Esophagus muscularis mucosa (tissue), 4 donors: ENCODE measurements around the gene CHPF2. TPM values are rescaled to one million over a fixed set of nuclear protein-coding genes. Genes with fewer than 3 reads are reported as not detected.

Experiments used
- DNase-seq: peaks from one replicate; pipeline ENCODE4 v3.0.0-alpha.2; 2017; ENCODE audit errors: extremely low spot score
- H3K27ac ChIP-seq, 4 donors: fragments of 200-600 bp; sonication (generic); replicated peaks in 1 of 4; 1 replicate in 3 of 4; 2 replicates in 1 of 4; pipeline ENCODE4 v1.5.1; 2016 to 2019; ENCODE audit warnings: mild to moderate bottlenecking in 1 of 4
- H3K27me3 ChIP-seq, 4 donors: fragments of 200-600 bp; sonication (generic); one replicate each; pipeline versions ENCODE4 v1.5.1 to v1.6.0; 2016 to 2019
- H3K36me3 ChIP-seq, 4 donors: fragments of 200-600 bp; sonication (generic); one replicate each; pipeline ENCODE4 v1.5.1; 2016 to 2019
- H3K4me1 ChIP-seq, 4 donors: fragments of 200-600 bp; sonication (generic); one replicate each; pipeline ENCODE4 v1.5.1; 2016 to 2019
- H3K4me3 ChIP-seq, 4 donors: fragments of 200-600 bp; sonication (generic); 1 replicate in 2 of 4; 2 replicates in 2 of 4; pipeline ENCODE4 v1.5.1; 2016 to 2019; ENCODE audit warnings: mild to moderate bottlenecking in 4 of 4, moderate library complexity in 1 of 4
- H3K9me3 ChIP-seq, 4 donors: fragments of 200-600 bp; sonication (generic); 1 replicate in 3 of 4; 2 replicates in 1 of 4; pipeline ENCODE4 v1.5.1; 2016 to 2019
- CTCF ChIP-seq, 3 experiments: fragments of 200-600 bp in 2 of 3; fragments of 450-650 bp in 1 of 3; sonication (generic) in 2 of 3; IDR thresholded peaks; one replicate each; pipeline ENCODE4 v1.5.1; 2017 to 2019; ENCODE audit warnings: antibody characterized with exemption in 3 of 3, mild to moderate bottlenecking in 2 of 3, moderate library complexity in 1 of 3
- EP300 ChIP-seq: sonication (generic); formaldehyde crosslinking; IDR thresholded peaks from one replicate; pipeline ENCODE4 v1.6.1; 2017; ENCODE audit warnings: antibody characterized with exemption
- POLR2A ChIP-seq: fragments of 450-650 bp; IDR thresholded peaks from one replicate; pipeline ENCODE4 v1.6.1; 2017; ENCODE audit warnings: antibody characterized with exemption, moderate library complexity, mild to moderate bottlenecking, low read depth
- POLR2AphosphoS5 ChIP-seq, 2 donors: sonication (generic); formaldehyde crosslinking; IDR thresholded peaks; one replicate each; pipeline ENCODE4 v1.6.1; 2017; ENCODE audit warnings: antibody characterized with exemption in 2 of 2
- WGBS: methylation state at CpG from one replicate; pipeline ENCODE4 v1.1.5; 2018; 5-methylcytosine and 5-hydroxymethylcytosine counted together
- intact Hi-C: fragments of 100-400 bp; cut with DNase I; formaldehyde crosslinking; loops from one replicate; pipeline ENCODE4 v1.15.1; 2023
- total RNA-seq, 4 donors: library from RNA; depleted of rRNA; stranded (reverse); fragments of >200 nt; gene quantifications; one replicate each; pipeline versions ENCODE4 v1.1.0 to v1.2.1, GENCODE V29; 2016

The CHPF2 gene, protein sequence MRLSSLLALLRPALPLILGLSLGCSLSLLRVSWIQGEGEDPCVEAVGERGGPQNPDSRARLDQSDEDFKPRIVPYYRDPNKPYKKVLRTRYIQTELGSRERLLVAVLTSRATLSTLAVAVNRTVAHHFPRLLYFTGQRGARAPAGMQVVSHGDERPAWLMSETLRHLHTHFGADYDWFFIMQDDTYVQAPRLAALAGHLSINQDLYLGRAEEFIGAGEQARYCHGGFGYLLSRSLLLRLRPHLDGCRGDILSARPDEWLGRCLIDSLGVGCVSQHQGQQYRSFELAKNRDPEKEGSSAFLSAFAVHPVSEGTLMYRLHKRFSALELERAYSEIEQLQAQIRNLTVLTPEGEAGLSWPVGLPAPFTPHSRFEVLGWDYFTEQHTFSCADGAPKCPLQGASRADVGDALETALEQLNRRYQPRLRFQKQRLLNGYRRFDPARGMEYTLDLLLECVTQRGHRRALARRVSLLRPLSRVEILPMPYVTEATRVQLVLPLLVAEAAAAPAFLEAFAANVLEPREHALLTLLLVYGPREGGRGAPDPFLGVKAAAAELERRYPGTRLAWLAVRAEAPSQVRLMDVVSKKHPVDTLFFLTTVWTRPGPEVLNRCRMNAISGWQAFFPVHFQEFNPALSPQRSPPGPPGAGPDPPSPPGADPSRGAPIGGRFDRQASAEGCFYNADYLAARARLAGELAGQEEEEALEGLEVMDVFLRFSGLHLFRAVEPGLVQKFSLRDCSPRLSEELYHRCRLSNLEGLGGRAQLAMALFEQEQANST
- 10 to 100 TPM; 23.7 to 39.4 (median 26.8) TPM for total RNA-seq

GRCh38 chr7:151232091-151232916, at the start of gene CHPF2:
TSS of gene CHPF2 (plus strand) at chr7:151232483. CDS start at chr7:151234012, 1,529 bp downstream.
- Histone ChIP-seq H3K27me3 (no peaks in the 10 kb centered on the region), H3K36me3 (peaks cover 0 to 30% (median 28%) of the 10 kb centered on the region in 4 donors), H3K9me3 (no peaks in the 10 kb centered on the region), H3K4me3 (peak within 1 kb of the TSS; percentile 66 to 99 (median 93)), H3K4me1 (peaks cover 31 to 50% (median 35%) of the 10 kb centered on the region in 4 donors), H3K27ac (peak within 1 kb of the TSS; percentile 80 to 87 (median 85))
- TF ChIP-seq EP300 (no peak), CTCF (IDR thresholded peaks at IDR 0.05) (no peak), POLR2AphosphoS5 (IDR thresholded peaks at IDR 0.05) (peak; percentile 86 to 93), POLR2A (peak; percentile 80)
- intact Hi-C loops, result no loop called here
- WGBS, result 0% methylated on average over 47 of the region's 79 CpGs
- peak; percentile 97 for DNase-seq

DNA sequence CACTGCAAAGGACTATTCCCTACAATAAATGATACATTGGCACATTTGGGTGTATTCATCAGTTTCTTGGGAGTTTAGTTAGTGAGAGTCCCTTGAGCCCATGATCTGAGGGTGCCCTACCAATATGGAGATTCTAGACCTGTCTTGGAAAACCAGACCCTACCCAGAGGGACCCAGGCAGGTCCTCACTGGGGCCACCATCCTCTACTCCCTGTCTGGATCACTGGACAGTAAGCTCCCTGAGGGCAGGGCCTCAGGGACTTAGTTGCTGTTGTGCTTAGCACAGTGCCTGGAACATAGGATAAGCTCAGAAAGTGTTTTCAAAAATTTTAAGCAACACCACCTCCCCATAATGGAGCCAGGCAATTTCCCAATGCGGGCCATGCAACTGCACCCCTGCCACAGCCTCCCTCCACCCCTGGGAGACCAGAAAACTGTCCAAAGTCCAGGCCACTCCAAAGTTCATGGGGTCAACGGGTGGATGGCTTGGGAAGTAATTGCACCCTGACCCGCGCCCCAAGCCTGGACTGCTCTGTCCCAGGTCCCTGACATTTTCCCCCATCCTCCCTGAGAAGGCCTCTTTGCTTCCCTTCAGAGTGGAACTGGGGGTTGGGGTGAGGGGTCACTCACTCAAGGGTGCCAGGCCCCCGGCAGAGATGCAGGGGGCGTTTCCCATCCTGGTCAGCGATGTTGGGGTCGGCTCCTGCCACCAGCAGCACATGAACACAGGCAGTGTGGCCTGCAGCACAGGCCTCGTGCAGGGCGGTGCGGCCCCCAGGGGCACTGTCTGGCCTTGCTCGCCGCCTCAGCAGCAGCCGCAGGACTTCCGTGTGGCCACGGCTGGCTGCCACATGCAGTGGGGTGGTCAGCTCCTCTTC, 46.3 kb upstream of the CHPF2 start:
- Histone ChIP-seq H3K4me1 (peaks cover 0 to 3% (median 0%) of the 10 kb centered on the region in 4 donors), H3K4me3 (no peak overlapping the region), H3K9me3 (no peaks in the 10 kb centered on the region), H3K36me3 (peaks cover 0 to 2% (median 0%) of the 10 kb centered on the region in 4 donors), H3K27ac (no peak overlapping the region), H3K27me3 (peaks cover 0 to 17% (median 0%) of the 10 kb centered on the region in 4 donors)
- no peak for DNase-seq
- TF ChIP-seq EP300 (no peak), POLR2AphosphoS5 (IDR thresholded peaks at IDR 0.05) (no peak), CTCF (IDR thresholded peaks at IDR 0.05) (no peak), POLR2A (no peak)
- WGBS, result 97% methylated on average over 5 of the region's 16 CpGs
- intact Hi-C loops, result no loop called here

GRCh38 chr7:151186640-151187408, 45.5 kb upstream of the CHPF2 start, which contains the start of gene ASB10:
TSS of gene ASB10 (minus strand) at chr7:151187250. CDS start at chr7:151187130, 120 bp downstream.
- intact Hi-C loops, result no loop called here
- Histone ChIP-seq H3K9me3 (no peaks in the 10 kb centered on the region), H3K27me3 (peaks cover 0 to 16% (median 0%) of the 10 kb centered on the region in 4 donors), H3K4me3 (no peak within 1 kb of the TSS), H3K36me3 (no peaks in the 10 kb centered on the region), H3K4me1 (peaks cover 0 to 3% (median 0%) of the 10 kb centered on the region in 4 donors), H3K27ac (no peak within 1 kb of the TSS)
- WGBS, result 81% methylated on average over 7 of the region's 22 CpGs
- TF ChIP-seq POLR2AphosphoS5 (IDR thresholded peaks at IDR 0.05), result no peak
- TF ChIP-seq POLR2A, result no peak
- TF ChIP-seq EP300, result no peak
- no peak for TF ChIP-seq CTCF (IDR thresholded peaks at IDR 0.05)
- no peak for DNase-seq
